H1 (cell line): Measurements from ENCODE around the gene PAXIP1. TPM values are rescaled to one million over a fixed set of nuclear protein-coding genes. Genes with fewer than 3 reads are reported as not detected.

ENCODE experiments used
- CTCF ChIA-PET: fragments of 300-600 bp; sonication (Branson Sonifier 250); formaldehyde crosslinking; loops from one replicate; lab custom pipeline; 2021; ENCODE audit not compliant: partially characterized antibody; lab: Charles Lee
- POLR2A ChIA-PET: fragments of 300-600 bp; sonication (Branson Sonifier 250); formaldehyde crosslinking; loops from one replicate; lab custom pipeline; 2021; ENCODE audit warnings: inconsistent platforms; ENCODE audit not compliant: partially characterized antibody; lab: Charles Lee
- DNase-seq, 2 experiments: peaks; one replicate each; pipeline versions ENCODE4 v3.0.0 to v3.0.0-alpha.2; 2010 to 2022; ENCODE audit warnings: low spot score in 2 of 2, low read depth in 1 of 2, mixed read lengths in 1 of 2
- FAIRE-seq: peaks from 2 replicates; lab custom pipeline; 2011; peaks lifted over from hg19 to GRCh38; lab: Jason Lieb, UNC
- H2AFZ ChIP-seq: 2 replicates; pipeline ENCODE4 v1.8.1; 2012; ENCODE audit warnings: low read length, inconsistent platforms
- H2AK5ac ChIP-seq: 2 replicates; pipeline ENCODE4 v1.6.1; 2013; ENCODE audit warnings: low read depth, low read length
- H2BK120ac ChIP-seq: replicated peaks from 2 replicates; pipeline ENCODE3; 2013; ENCODE audit warnings: low read depth, low read length, inconsistent platforms
- H2BK12ac ChIP-seq: 2 replicates; pipeline ENCODE4 v1.6.1; 2013; ENCODE audit warnings: low read depth, low read length
- H2BK15ac ChIP-seq: 2 replicates; pipeline ENCODE4 v1.6.1; 2013; ENCODE audit warnings: low read length
- H2BK20ac ChIP-seq: 2 replicates; pipeline ENCODE4 v1.6.1; 2013; ENCODE audit warnings: low read length
- H2BK5ac ChIP-seq: 2 replicates; pipeline ENCODE4 v1.6.1; 2013; ENCODE audit warnings: low read depth, low read length
- H3K14ac ChIP-seq: 2 replicates; pipeline ENCODE4 v1.6.1; 2013; ENCODE audit warnings: inconsistent platforms; ENCODE audit not compliant: insufficient read length
- H3K18ac ChIP-seq: 2 replicates; pipeline ENCODE4 v1.6.1; 2013; ENCODE audit warnings: low read length; ENCODE audit errors: extremely low read depth
- H3K23ac ChIP-seq: 2 replicates; pipeline ENCODE4 v1.6.1; 2013; ENCODE audit warnings: inconsistent platforms; ENCODE audit not compliant: insufficient read length
- H3K23me2 ChIP-seq: 2 replicates; pipeline ENCODE4 v1.6.1; 2013; ENCODE audit warnings: low read depth, low read length
- H3K27ac ChIP-seq: 2 replicates; pipeline ENCODE4 v1.6.1; 2011; ENCODE audit warnings: low read depth, low read length, inconsistent platforms
- H3K27me3 ChIP-seq, 4 experiments: replicated peaks in 1 of 4; 1 replicate in 1 of 4; 2 replicates in 3 of 4; pipeline versions ENCODE4 v1.6.1 to v1.8.1; 2011 to 2013; ENCODE audit warnings: low read length in 3 of 4, mild to moderate bottlenecking in 3 of 4, inconsistent platforms in 2 of 4, mixed read lengths in 2 of 4, moderate library complexity in 1 of 4; ENCODE audit not compliant: control insufficient read depth in 3 of 4, insufficient read depth in 3 of 4; ENCODE audit errors: extremely low read depth in 1 of 4
- H3K36me3 ChIP-seq, 4 experiments: 2 replicates each; pipeline versions ENCODE4 v1.6.1 to v1.8.1; 2011 to 2013; ENCODE audit warnings: mild to moderate bottlenecking in 4 of 4, low read length in 3 of 4, moderate library complexity in 2 of 4, control low read depth in 1 of 4, inconsistent platforms in 1 of 4; ENCODE audit not compliant: insufficient read depth in 4 of 4, control insufficient read depth in 2 of 4
- H3K4ac ChIP-seq: replicated peaks from 2 replicates; pipeline ENCODE3; 2013; ENCODE audit warnings: low read length, low read depth, mixed read lengths, inconsistent platforms; ENCODE audit not compliant: insufficient read length
- H3K4me1 ChIP-seq, 4 experiments: replicated peaks in 1 of 4; 1 replicate in 1 of 4; 2 replicates in 3 of 4; pipeline versions ENCODE4 v1.6.1 to v1.8.1; 2011 to 2013; ENCODE audit warnings: low read length in 3 of 4, inconsistent platforms in 2 of 4, mixed read lengths in 1 of 4; ENCODE audit not compliant: insufficient read depth in 4 of 4, control insufficient read depth in 3 of 4
- H3K4me2 ChIP-seq, 2 experiments: 2 replicates each; pipeline versions ENCODE4 v1.6.1 to v1.8.1; 2011 to 2013; ENCODE audit warnings: low read depth in 2 of 2, low read length in 2 of 2, control low read depth in 1 of 2, inconsistent platforms in 1 of 2, mild to moderate bottlenecking in 1 of 2; ENCODE audit not compliant: insufficient read depth in 1 of 2
- H3K4me3 ChIP-seq, 4 experiments: fragments of 200-600, 300-600 bp in 1 of 4; sonication (generic), shearing (Covaris generic), sonication (Bioruptor Twin) in 1 of 4; 2 replicates each; pipeline versions ENCODE4 v1.5.1 to v1.8.1; 2011 to 2016; ENCODE audit warnings: low read length in 4 of 4, low read depth in 3 of 4, control low read depth in 2 of 4, inconsistent platforms in 2 of 4, mild to moderate bottlenecking in 2 of 4, mixed read lengths in 1 of 4, moderate library complexity in 1 of 4; ENCODE audit not compliant: insufficient read depth in 2 of 4; ENCODE audit errors: extremely low read depth in 1 of 4
- H3K56ac ChIP-seq: replicated peaks from 2 replicates; pipeline ENCODE3; 2013; ENCODE audit warnings: low read depth, mild to moderate bottlenecking, mixed read lengths, low read length, inconsistent platforms; ENCODE audit not compliant: insufficient read length
- H3K79me1 ChIP-seq: 2 replicates; pipeline ENCODE4 v1.6.1; 2013; ENCODE audit warnings: low read depth, low read length, control low read depth
- H3K79me2 ChIP-seq, 2 experiments: 2 replicates each; pipeline versions ENCODE4 v1.6.1 to v1.8.1; 2012 to 2013; ENCODE audit warnings: low read length in 2 of 2, mild to moderate bottlenecking in 2 of 2, inconsistent platforms in 1 of 2; ENCODE audit not compliant: insufficient read depth in 2 of 2, control insufficient read depth in 1 of 2
- H3K9ac ChIP-seq, 4 experiments: replicated peaks in 1 of 4; 1 replicate in 1 of 4; 2 replicates in 3 of 4; pipeline versions ENCODE4 v1.6.1 to v1.8.1; 2011 to 2013; ENCODE audit warnings: low read depth in 3 of 4, low read length in 3 of 4, control low read depth in 2 of 4, mild to moderate bottlenecking in 2 of 4, moderate library complexity in 2 of 4, inconsistent platforms in 1 of 4; ENCODE audit errors: extremely low read depth in 1 of 4
- H3K9me3 ChIP-seq, 2 experiments: 2 replicates each; pipeline versions ENCODE4 v1.6.1 to v1.8.1; 2012 to 2013; ENCODE audit warnings: mild to moderate bottlenecking in 2 of 2, moderate library complexity in 2 of 2, control low read depth in 1 of 2, inconsistent platforms in 1 of 2, low read depth in 1 of 2, low read length in 1 of 2, mixed read lengths in 1 of 2; ENCODE audit not compliant: insufficient read depth in 2 of 2
- H4K20me1 ChIP-seq, 2 experiments: replicated peaks in 1 of 2; 2 replicates each; pipeline versions ENCODE3 to v1.8.1; 2011 to 2013; ENCODE audit warnings: inconsistent platforms in 2 of 2, low read length in 2 of 2, mild to moderate bottlenecking in 1 of 2; ENCODE audit not compliant: insufficient read depth in 2 of 2, control insufficient read depth in 1 of 2
- H4K5ac ChIP-seq: 2 replicates; pipeline ENCODE4 v1.6.1; 2013; ENCODE audit warnings: low read length, low read depth, mixed read lengths, inconsistent platforms; ENCODE audit not compliant: insufficient read length
- H4K8ac ChIP-seq: 2 replicates; pipeline ENCODE4 v1.8.0; 2013; ENCODE audit warnings: mild to moderate bottlenecking, moderate library complexity, low read length, inconsistent platforms; ENCODE audit not compliant: insufficient read depth; ENCODE audit errors: extremely low read depth
- H4K91ac ChIP-seq: replicated peaks from 2 replicates; pipeline ENCODE3; 2013; ENCODE audit warnings: low read length, mixed read lengths, inconsistent platforms; ENCODE audit not compliant: insufficient read length
- NRF1 ChIP-seq: IDR thresholded peaks from 2 replicates; pipeline ENCODE4 v1.6.1; 2011; ENCODE audit warnings: mild to moderate bottlenecking, low read depth, low read length, improper control_type of control experiment
- WGBS, 2 experiments: shearing (Covaris generic) in 1 of 2; methylation state at CpG; one replicate each; pipeline versions ENCODE4 v1.1.6 to v1.1.7; 2013 to 2015; ENCODE audit warnings: low lambda C conversion rate in 2 of 2, mixed read lengths in 2 of 2, inconsistent platforms in 1 of 2, low coverage in 1 of 2, missing lambda C conversion rate in 1 of 2; ENCODE audit not compliant: insufficient replicate concordance in 2 of 2, insufficient coverage in 1 of 2, insufficient read length in 1 of 2; ENCODE audit errors: extremely low coverage in 1 of 2, missing lambda C conversion rate in 1 of 2; 5-methylcytosine and 5-hydroxymethylcytosine counted together
- polyA plus RNA-seq, 7 experiments: library from polyadenylated mRNA; depleted of rRNA in 3 of 7; stranded (reverse) in 5 of 7; unstranded in 2 of 7; fragments of >200 nt in 5 of 7; fragments of 200-250 nt in 2 of 7; gene quantifications; 1 replicate in 5 of 7; 2 replicates in 1 of 7; 4 replicates in 1 of 7; pipeline versions ENCODE4 v1.2.1 to v1.2.3, GENCODE V29; 2011 to 2013; ENCODE audit warnings: missing spikeins in 2 of 7, mixed read lengths in 2 of 7
- total RNA-seq: library from RNA; stranded (reverse); fragmentation: NEBNext Ultra II Directional; extraction: Animal tissue kit (Norgen Biotek cat#: 25700); gene quantifications from 2 replicates; pipeline ENCODE4 v1.2.1, GENCODE V29; 2021

PAXIP1 gene
- total and polyA plus RNA-seq, 2 of the 8 experiments (the other 6 are each of a cell fraction or from before 2014, with no cell fraction given): 32.4 to 32.8 TPM

GRCh38 chr7:154915600-154915999, 87.3 kb downstream of the PAXIP1 start:
- no peak for FAIRE-seq
- POLR2A ChIA-PET: interaction anchor here (1.0 kb wide), 1 partner anchor 13 kb away, joined by 3 read pairs; no protein-coding TSS in a partner anchor
- no peak overlapping the region for H3K4ac ChIP-seq
- H4K5ac ChIP-seq: no peak overlapping the region
- peaks cover 3% of the 10 kb centered on the region in 2 experiments; a peak in 2 of 4 replicates for H3K9me3 ChIP-seq
- H3K56ac ChIP-seq: no peak overlapping the region
- no peak overlapping the region for H2BK20ac ChIP-seq
- no peaks in the 10 kb centered on the region for H3K36me3 ChIP-seq
- no peak overlapping the region for H2BK5ac ChIP-seq
- no peaks in the 10 kb centered on the region for H3K79me2 ChIP-seq
- peaks cover 0 to 2% (median 0%) of the 10 kb centered on the region in 4 experiments; a peak in 4 of 7 replicates for H3K4me1 ChIP-seq
- H3K79me1 ChIP-seq: no peaks in the 10 kb centered on the region
- H4K91ac ChIP-seq: no peak overlapping the region
- no peak overlapping the region for H2AK5ac ChIP-seq
- H3K4me3 ChIP-seq: no peak overlapping the region
- no peak overlapping the region for H3K27ac ChIP-seq
- no peaks in the 10 kb centered on the region for H4K20me1 ChIP-seq
- no peak overlapping the region for H4K8ac ChIP-seq
- H3K23me2 ChIP-seq: no peaks in the 10 kb centered on the region; the same call in 1 of the 2 replicates
- H3K18ac ChIP-seq: no peak overlapping the region
- no peak for DNase-seq
- peak overlapping the region; percentile 81; the same call in 1 of the 2 replicates for H2BK15ac ChIP-seq
- no peak overlapping the region for H3K23ac ChIP-seq
- no peak overlapping the region for H3K9ac ChIP-seq
- TF ChIP-seq NRF1: no peak
- no peak overlapping the region for H2BK120ac ChIP-seq
- no peak overlapping the region for H3K14ac ChIP-seq
- H2BK12ac ChIP-seq: no peak overlapping the region
- WGBS, 2 experiments: 92% methylated on average over 4 of the region's 4 CpGs; no CpG with 5 or more reads in 1 of the 2 experiments
- H2AFZ ChIP-seq: no peak overlapping the region
- H3K4me2 ChIP-seq: no peak overlapping the region
- H3K27me3 ChIP-seq: peaks cover 0 to 9% (median 7%) of the 10 kb centered on the region in 4 experiments; a peak in 5 of 7 replicates
- CTCF ChIA-PET: interaction anchor here (0.6 to 5.6 kb wide), 14 partner anchors 8 to 812 kb away, joined by 3 to 69 read pairs (median 14); no protein-coding TSS in a partner anchor
